ENCODE data around the gene GOLGA6A. TPM values are rescaled to one million over a fixed set of nuclear protein-coding genes. Genes with fewer than 3 reads are reported as not detected.
A peak's percentile ranks its signal among the peaks of the same experiment; 100 is the strongest.

GOLGA6A gene
- polyA plus RNA-seq, 1 experiment = not detected

- Histone ChIP-seq H3K27me3 (ENCODE audit: control insufficient read depth, insufficient read depth, low read length) (no peaks in the 10 kb centered on the region), H3K36me3 (ENCODE audit: control insufficient read depth, insufficient read depth, low read length) (peaks cover 39% of the 10 kb centered on the region), H3K4me3 (ENCODE audit: low read depth, low read length) (no peak overlapping the region)
- CTCF ChIA-PET = interaction anchor here (0.7 to 7.1 kb wide), 21 partner anchors 8 to 163 kb away, joined by 3 to 119 read pairs (median 3); partner anchors contain the start of genes PML and STOML1
- POLR2A ChIA-PET = interaction anchor here (0.6 kb wide), 2 partner anchors 52 to 405 kb away, joined by 3 to 5 read pairs; no protein-coding TSS in a partner anchor
- no peak for TF ChIP-seq CTCF (IDR thresholded peaks at IDR 0.05; ENCODE audit: insufficient read depth, low read depth, low read length)
- DNase-seq (ENCODE audit: low read depth) = no peak
These were observed 44.9 kb downstream of the GOLGA6A start for GRCh38 chr15:74037171-74038117.

GRCh38 chr15:74036271-74037170, 45.8 kb downstream of the GOLGA6A start:
- Histone ChIP-seq H3K4me3 (ENCODE audit: low read depth, low read length) (no peak overlapping the region), H3K36me3 (ENCODE audit: control insufficient read depth, insufficient read depth, low read length) (peaks cover 41% of the 10 kb centered on the region), H3K27me3 (ENCODE audit: control insufficient read depth, insufficient read depth, low read length) (no peaks in the 10 kb centered on the region)
- no peak for DNase-seq (ENCODE audit: low read depth)
- CTCF ChIA-PET = interaction anchor here (0.7 to 7.1 kb wide), 19 partner anchors 7 to 284 kb away, joined by 3 to 119 read pairs (median 3); partner anchors contain the start of genes PML and STOML1
- peak; percentile 75 for TF ChIP-seq CTCF (IDR thresholded peaks at IDR 0.05; ENCODE audit: insufficient read depth, low read depth, low read length)
- POLR2A ChIA-PET = interaction anchor here (0.6 kb wide), 1 partner anchor 51 kb away, joined by 3 read pairs; no protein-coding TSS in a partner anchor

GRCh38 chr15:74035121-74036017, 47.0 kb downstream of the GOLGA6A start:
- H3K4me3 ChIP-seq (ENCODE audit: low read depth, low read length) = no peak overlapping the region
- peaks cover 43% of the 10 kb centered on the region for H3K36me3 ChIP-seq (ENCODE audit: control insufficient read depth, insufficient read depth, low read length)
- no peaks in the 10 kb centered on the region for H3K27me3 ChIP-seq (ENCODE audit: control insufficient read depth, insufficient read depth, low read length)
- CTCF ChIA-PET = interaction anchor here (1.1 to 7.1 kb wide), 6 partner anchors 15 to 285 kb away, joined by 3 to 119 read pairs (median 26); partner anchors contain the start of genes PML and STOML1
- TF ChIP-seq CTCF (IDR thresholded peaks at IDR 0.05; ENCODE audit: insufficient read depth, low read depth, low read length) = no peak
- POLR2A ChIA-PET = no interaction called here
- no peak for DNase-seq (ENCODE audit: low read depth)

GRCh38 chr15:74034206-74034755, 48.1 kb downstream of the GOLGA6A start:
- no peak for TF ChIP-seq CTCF (IDR thresholded peaks at IDR 0.05; ENCODE audit: insufficient read depth, low read depth, low read length)
- no peaks in the 10 kb centered on the region for H3K27me3 ChIP-seq (ENCODE audit: control insufficient read depth, insufficient read depth, low read length)
- no peak overlapping the region for H3K4me3 ChIP-seq (ENCODE audit: low read depth, low read length)
- ChIA-PET CTCF (interaction anchor here (0.6 to 1.3 kb wide), 2 partner anchors 22 to 52 kb away, joined by 3 read pairs; no protein-coding TSS in a partner anchor), POLR2A (no interaction called here)
- peaks cover 46% of the 10 kb centered on the region for H3K36me3 ChIP-seq (ENCODE audit: control insufficient read depth, insufficient read depth, low read length)
- DNase-seq (ENCODE audit: low read depth) = no peak

Measured in BJ (cell line).